ENCODE data around the gene MYRFL.

DNA sequence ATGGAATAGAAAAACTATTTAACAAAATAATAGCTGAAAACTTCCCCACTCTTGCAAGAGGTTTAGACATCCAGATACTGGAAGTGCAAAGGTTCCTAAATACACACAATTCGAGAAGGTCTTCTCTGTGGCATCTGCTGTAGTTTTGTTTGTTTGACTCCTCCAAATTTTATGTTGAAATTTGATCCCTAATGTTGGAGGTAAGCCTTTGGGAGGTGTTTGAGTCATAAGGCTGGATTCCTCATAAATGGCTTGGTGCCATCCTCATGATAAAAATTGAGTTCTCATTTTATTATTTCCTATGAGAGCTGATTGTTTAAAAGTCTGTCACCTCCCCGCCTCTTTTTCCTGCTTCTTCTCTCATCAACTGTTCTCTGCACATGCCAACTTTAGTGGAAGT, 182.7 kb downstream of the MYRFL start:
- TF ChIP-seq, protein P1, sequence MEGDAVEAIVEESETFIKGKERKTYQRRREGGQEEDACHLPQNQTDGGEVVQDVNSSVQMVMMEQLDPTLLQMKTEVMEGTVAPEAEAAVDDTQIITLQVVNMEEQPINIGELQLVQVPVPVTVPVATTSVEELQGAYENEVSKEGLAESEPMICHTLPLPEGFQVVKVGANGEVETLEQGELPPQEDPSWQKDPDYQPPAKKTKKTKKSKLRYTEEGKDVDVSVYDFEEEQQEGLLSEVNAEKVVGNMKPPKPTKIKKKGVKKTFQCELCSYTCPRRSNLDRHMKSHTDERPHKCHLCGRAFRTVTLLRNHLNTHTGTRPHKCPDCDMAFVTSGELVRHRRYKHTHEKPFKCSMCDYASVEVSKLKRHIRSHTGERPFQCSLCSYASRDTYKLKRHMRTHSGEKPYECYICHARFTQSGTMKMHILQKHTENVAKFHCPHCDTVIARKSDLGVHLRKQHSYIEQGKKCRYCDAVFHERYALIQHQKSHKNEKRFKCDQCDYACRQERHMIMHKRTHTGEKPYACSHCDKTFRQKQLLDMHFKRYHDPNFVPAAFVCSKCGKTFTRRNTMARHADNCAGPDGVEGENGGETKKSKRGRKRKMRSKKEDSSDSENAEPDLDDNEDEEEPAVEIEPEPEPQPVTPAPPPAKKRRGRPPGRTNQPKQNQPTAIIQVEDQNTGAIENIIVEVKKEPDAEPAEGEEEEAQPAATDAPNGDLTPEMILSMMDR (IDR thresholded peaks at IDR 0.05) = no peak
- no peak for TF ChIP-seq POLR2A (IDR thresholded peaks at IDR 0.05)
